WTC11 (cell line): Measurements from ENCODE around the gene FEM1B. TPM values are rescaled to one million over a fixed set of nuclear protein-coding genes. Genes with fewer than 3 reads are reported as not detected.
A peak's percentile ranks its signal among the peaks of the same experiment; 100 is the strongest.

ENCODE experiments used
- ATAC-seq: fragments of 200-7000 bp; cut with Tn5 transposase; 2 replicates; pipeline ENCODE4 v1.10.0; 2021; ENCODE audit warnings: mild to moderate bottlenecking, moderate library complexity
- CTCF ChIA-PET: fragments of 300-600 bp; sonication (Branson Sonifier 250); formaldehyde crosslinking; loops from one replicate; lab custom pipeline; 2021; ENCODE audit warnings: antibody characterized with exemption; lab: Charles Lee
- POLR2A ChIA-PET: fragments of 350-600 bp; sonication (Branson Sonifier 250); formaldehyde crosslinking; loops from one replicate; lab custom pipeline; 2021; ENCODE audit warnings: antibody characterized with exemption; lab: Charles Lee
- DNase-seq: peaks from one replicate; pipeline ENCODE4 v3.0.0; 2021; ENCODE audit warnings: low spot score
- H3K27ac Mint-ChIP-seq: 2 replicates; pipeline ENCODE4 v1.8.0; 2021; ENCODE audit warnings: mixed read lengths
- H3K27me3 Mint-ChIP-seq: 2 replicates; pipeline ENCODE4 v1.8.0; 2021; ENCODE audit warnings: low read depth, mild to moderate bottlenecking, moderate library complexity, mixed read lengths
- H3K36me3 Mint-ChIP-seq: 2 replicates; pipeline ENCODE4 v1.8.0; 2021; ENCODE audit warnings: mixed read lengths
- H3K4me1 Mint-ChIP-seq: 2 replicates; pipeline ENCODE4 v1.8.0; 2022; ENCODE audit warnings: mixed read lengths
- H3K4me3 Mint-ChIP-seq: 2 replicates; pipeline ENCODE4 v1.8.0; 2021; ENCODE audit warnings: mild to moderate bottlenecking, moderate library complexity, mixed read lengths
- H3K9me3 Mint-ChIP-seq: 2 replicates; pipeline ENCODE4 v1.8.0; 2021; ENCODE audit warnings: mixed read lengths
- CREB1 ChIP-seq: sonication (generic); formaldehyde crosslinking; IDR thresholded peaks from 2 replicates; pipeline ENCODE4 v1.8.0; 2023; ENCODE audit warnings: mild to moderate bottlenecking, missing genetic modification reagents
- CREM ChIP-seq: sonication (generic); formaldehyde crosslinking; IDR thresholded peaks from 2 replicates; pipeline ENCODE4 v1.8.1; 2022; ENCODE audit warnings: mild to moderate bottlenecking, missing genetic modification reagents, moderate library complexity
- ETV6 ChIP-seq: sonication (generic); formaldehyde crosslinking; IDR thresholded peaks from 2 replicates; pipeline ENCODE4 v1.8.1; 2022; ENCODE audit warnings: mild to moderate bottlenecking, missing genetic modification reagents
- GTF2I ChIP-seq: fragments of 250-450 bp; sonication (Bioruptor Pico); conservative IDR thresholded peaks from 2 replicates; pipeline ENCODE4 v1.4.0; 2021; ENCODE audit warnings: mild to moderate bottlenecking
- MYBL2 ChIP-seq: sonication (generic); formaldehyde crosslinking; IDR thresholded peaks from 2 replicates; pipeline ENCODE4 v1.8.1; 2023; ENCODE audit warnings: mild to moderate bottlenecking, moderate library complexity, missing genetic modification reagents
- NR1H2 ChIP-seq: sonication (generic); formaldehyde crosslinking; IDR thresholded peaks from 2 replicates; pipeline ENCODE4 v1.9.0; 2021; ENCODE audit warnings: mild to moderate bottlenecking, moderate library complexity, missing genetic modification reagents
- NR3C1 ChIP-seq: sonication (generic); formaldehyde crosslinking; conservative IDR thresholded peaks from 2 replicates; pipeline ENCODE4 v1.8.1; 2023; ENCODE audit warnings: low read depth, mild to moderate bottlenecking, missing genetic modification reagents
- PRRX2 ChIP-seq: fragments of 250-450 bp; sonication (Bioruptor Pico); IDR thresholded peaks from 2 replicates; pipeline ENCODE4 v1.8.0; 2021; ENCODE audit warnings: mild to moderate bottlenecking
- SOX15 ChIP-seq: fragments of 250-450 bp; sonication (Bioruptor Pico); IDR thresholded peaks from 2 replicates; pipeline ENCODE4 v1.9.0; 2021; ENCODE audit warnings: mild to moderate bottlenecking
- ZNF138 ChIP-seq: sonication (generic); formaldehyde crosslinking; conservative IDR thresholded peaks from 2 replicates; pipeline ENCODE4 v1.8.1; 2022; ENCODE audit warnings: mild to moderate bottlenecking, moderate library complexity, missing genetic modification reagents
- ZNF219 ChIP-seq: sonication (generic); formaldehyde crosslinking; IDR thresholded peaks from 2 replicates; pipeline ENCODE4 v1.8.0; 2023; ENCODE audit warnings: missing genetic modification reagents, mild to moderate bottlenecking, borderline replicate concordance
- ZNF232 ChIP-seq: sonication (generic); formaldehyde crosslinking; IDR thresholded peaks from 2 replicates; pipeline ENCODE4 v1.8.0; 2022; ENCODE audit warnings: mild to moderate bottlenecking, missing genetic modification reagents
- ZNF317 ChIP-seq: sonication (generic); formaldehyde crosslinking; IDR thresholded peaks from 2 replicates; pipeline ENCODE4 v1.8.1; 2023; ENCODE audit warnings: low read depth, mild to moderate bottlenecking, moderate library complexity, missing genetic modification reagents, borderline replicate concordance
- ZNF396 ChIP-seq: fragments of 250-450 bp; sonication (Bioruptor Pico); IDR thresholded peaks from 2 replicates; pipeline ENCODE4 v1.8.0; 2021; ENCODE audit warnings: mild to moderate bottlenecking, moderate library complexity, borderline replicate concordance
- ZNF423 ChIP-seq: fragments of 250-450 bp; sonication (Bioruptor Pico); IDR thresholded peaks from 2 replicates; pipeline ENCODE4 v2.1.2; 2022; ENCODE audit warnings: mild to moderate bottlenecking, moderate library complexity
- total RNA-seq: library from RNA; stranded (reverse); gene quantifications from 3 replicates; pipeline ENCODE4 v1.2.3, GENCODE V29; 2021
- TF ChIP-seq, protein P1 (sequence below): sonication (generic); formaldehyde crosslinking; IDR thresholded peaks from 2 replicates; pipeline ENCODE4 v1.8.0; 2023; ENCODE audit warnings: missing genetic modification reagents, mild to moderate bottlenecking, borderline replicate concordance
- TF ChIP-seq, protein P2 (sequence below): sonication (generic); formaldehyde crosslinking; IDR thresholded peaks from 2 replicates; pipeline ENCODE4 v1.8.1; 2022; ENCODE audit warnings: mild to moderate bottlenecking, moderate library complexity, missing genetic modification reagents
- TF ChIP-seq, protein P3 (sequence below): sonication (generic); formaldehyde crosslinking; IDR thresholded peaks from 2 replicates; pipeline ENCODE4 v1.8.1; 2022; ENCODE audit warnings: low read depth, mild to moderate bottlenecking, moderate library complexity, missing genetic modification reagents, borderline replicate concordance
- TF ChIP-seq, protein P4 (sequence below): fragments of 250-450 bp; sonication (Bioruptor Pico); IDR thresholded peaks from 2 replicates; pipeline ENCODE4 v1.9.0; 2021; ENCODE audit warnings: moderate library complexity, mild to moderate bottlenecking, inconsistent platforms, borderline replicate concordance

FEM1B gene
- total RNA-seq, 1 experiment from 2014 or later, result 64.8 TPM

DNA sequence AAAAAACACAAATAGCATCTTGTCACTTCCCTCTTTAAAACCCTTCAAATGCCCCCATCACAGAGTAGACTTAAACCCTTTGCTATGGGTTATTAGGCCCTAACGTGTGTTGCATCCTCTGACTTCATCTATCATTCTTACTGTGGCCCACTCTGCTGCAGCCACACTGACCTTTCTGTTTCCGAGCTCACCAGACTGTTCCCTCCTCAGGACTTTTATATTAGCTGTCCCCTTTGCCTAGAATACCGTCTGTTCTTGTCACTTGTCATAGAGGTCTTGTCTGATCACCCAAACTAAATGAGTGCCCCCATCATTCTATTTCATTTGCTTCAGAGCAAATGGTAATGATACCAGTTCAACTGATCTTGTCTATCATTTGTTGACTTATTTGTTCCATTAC lies 877 bp upstream of the FEM1B start (continued):
- no peak for TF ChIP-seq ZNF423 (CRISPR knock-in tag)
- no peak for TF ChIP-seq ETV6
- no peak for TF ChIP-seq PRRX2
- TF ChIP-seq, protein P1, sequence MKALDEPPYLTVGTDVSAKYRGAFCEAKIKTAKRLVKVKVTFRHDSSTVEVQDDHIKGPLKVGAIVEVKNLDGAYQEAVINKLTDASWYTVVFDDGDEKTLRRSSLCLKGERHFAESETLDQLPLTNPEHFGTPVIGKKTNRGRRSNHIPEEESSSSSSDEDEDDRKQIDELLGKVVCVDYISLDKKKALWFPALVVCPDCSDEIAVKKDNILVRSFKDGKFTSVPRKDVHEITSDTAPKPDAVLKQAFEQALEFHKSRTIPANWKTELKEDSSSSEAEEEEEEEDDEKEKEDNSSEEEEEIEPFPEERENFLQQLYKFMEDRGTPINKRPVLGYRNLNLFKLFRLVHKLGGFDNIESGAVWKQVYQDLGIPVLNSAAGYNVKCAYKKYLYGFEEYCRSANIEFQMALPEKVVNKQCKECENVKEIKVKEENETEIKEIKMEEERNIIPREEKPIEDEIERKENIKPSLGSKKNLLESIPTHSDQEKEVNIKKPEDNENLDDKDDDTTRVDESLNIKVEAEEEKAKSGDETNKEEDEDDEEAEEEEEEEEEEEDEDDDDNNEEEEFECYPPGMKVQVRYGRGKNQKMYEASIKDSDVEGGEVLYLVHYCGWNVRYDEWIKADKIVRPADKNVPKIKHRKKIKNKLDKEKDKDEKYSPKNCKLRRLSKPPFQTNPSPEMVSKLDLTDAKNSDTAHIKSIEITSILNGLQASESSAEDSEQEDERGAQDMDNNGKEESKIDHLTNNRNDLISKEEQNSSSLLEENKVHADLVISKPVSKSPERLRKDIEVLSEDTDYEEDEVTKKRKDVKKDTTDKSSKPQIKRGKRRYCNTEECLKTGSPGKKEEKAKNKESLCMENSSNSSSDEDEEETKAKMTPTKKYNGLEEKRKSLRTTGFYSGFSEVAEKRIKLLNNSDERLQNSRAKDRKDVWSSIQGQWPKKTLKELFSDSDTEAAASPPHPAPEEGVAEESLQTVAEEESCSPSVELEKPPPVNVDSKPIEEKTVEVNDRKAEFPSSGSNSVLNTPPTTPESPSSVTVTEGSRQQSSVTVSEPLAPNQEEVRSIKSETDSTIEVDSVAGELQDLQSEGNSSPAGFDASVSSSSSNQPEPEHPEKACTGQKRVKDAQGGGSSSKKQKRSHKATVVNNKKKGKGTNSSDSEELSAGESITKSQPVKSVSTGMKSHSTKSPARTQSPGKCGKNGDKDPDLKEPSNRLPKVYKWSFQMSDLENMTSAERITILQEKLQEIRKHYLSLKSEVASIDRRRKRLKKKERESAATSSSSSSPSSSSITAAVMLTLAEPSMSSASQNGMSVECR (CRISPR knock-in tag), result no peak
- TF ChIP-seq ZNF396 (CRISPR knock-in tag), result no peak

DNA sequence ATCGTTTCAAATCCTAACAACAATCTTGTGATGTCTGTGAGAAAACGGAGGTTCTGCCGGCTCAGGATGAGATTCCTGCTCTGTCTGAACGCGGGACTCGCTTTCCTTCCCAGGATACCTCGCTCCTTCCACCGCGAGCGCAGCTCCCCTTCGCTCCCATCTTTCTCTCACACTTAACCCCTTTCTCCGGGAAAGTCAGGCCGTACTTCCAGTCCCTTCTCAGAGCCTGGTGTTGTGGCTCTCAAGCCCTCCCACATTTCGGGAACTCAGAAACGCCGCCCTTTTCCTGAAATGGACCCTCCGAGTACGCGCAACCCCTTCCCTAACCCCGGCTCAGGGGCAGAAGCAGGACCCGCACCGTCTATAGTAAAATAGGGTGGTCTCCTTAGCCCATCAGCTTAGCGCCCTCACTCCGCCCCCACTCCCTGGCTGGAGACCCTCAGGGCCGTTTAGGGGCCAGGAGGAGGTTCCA lies 378 bp upstream of the FEM1B start:
- peak; percentile 46 for ATAC-seq
- H3K27ac Mint-ChIP-seq, result peak overlapping the region; percentile 99
- H3K36me3 Mint-ChIP-seq, result no peaks in the 10 kb centered on the region
- H3K4me1 Mint-ChIP-seq, result peaks cover 50% of the 10 kb centered on the region
- H3K9me3 Mint-ChIP-seq, result no peaks in the 10 kb centered on the region
- ChIA-PET CTCF (interaction anchor here (0.9 to 3.9 kb wide), 13 partner anchors 12 to 755 kb away, joined by 3 to 27 read pairs (median 4); no protein-coding TSS in a partner anchor), POLR2A (interaction anchor here (0.6 to 2.5 kb wide), 6 partner anchors 13 to 49 kb away, joined by 3 to 22 read pairs (median 6); no protein-coding TSS in a partner anchor)
- peak; percentile 59 for DNase-seq
- no peaks in the 10 kb centered on the region for H3K27me3 Mint-ChIP-seq
- TF ChIP-seq NR1H2 (CRISPR knock-in tag) (peak; percentile 4; the same call in 1 of the 2 replicates), SOX15 (no peak)
- peak overlapping the region; percentile 98 for H3K4me3 Mint-ChIP-seq

DNA sequence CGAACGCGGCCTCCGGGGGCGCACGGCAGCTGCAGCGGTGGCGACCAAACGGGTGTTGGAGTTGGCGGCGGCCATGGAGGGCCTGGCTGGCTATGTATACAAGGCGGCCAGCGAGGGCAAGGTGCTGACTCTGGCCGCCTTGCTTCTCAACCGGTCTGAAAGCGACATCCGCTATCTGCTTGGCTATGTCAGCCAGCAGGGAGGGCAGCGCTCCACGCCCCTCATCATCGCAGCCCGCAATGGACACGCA lies 725 bp downstream of the FEM1B start:
- ATAC-seq (no peak), DNase-seq (peak; percentile 74)
- POLR2A ChIA-PET, result interaction anchor here (0.9 to 2.5 kb wide), 6 partner anchors 12 to 50 kb away, joined by 3 to 22 read pairs (median 8); no protein-coding TSS in a partner anchor

More for the DNA sequence above, 725 bp downstream of the FEM1B start:
- TF ChIP-seq, protein P2, sequence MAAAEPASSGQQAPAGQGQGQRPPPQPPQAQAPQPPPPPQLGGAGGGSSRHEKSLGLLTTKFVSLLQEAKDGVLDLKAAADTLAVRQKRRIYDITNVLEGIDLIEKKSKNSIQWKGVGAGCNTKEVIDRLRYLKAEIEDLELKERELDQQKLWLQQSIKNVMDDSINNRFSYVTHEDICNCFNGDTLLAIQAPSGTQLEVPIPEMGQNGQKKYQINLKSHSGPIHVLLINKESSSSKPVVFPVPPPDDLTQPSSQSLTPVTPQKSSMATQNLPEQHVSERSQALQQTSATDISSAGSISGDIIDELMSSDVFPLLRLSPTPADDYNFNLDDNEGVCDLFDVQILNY (CRISPR knock-in tag), result no peak
- no peak for TF ChIP-seq ZNF317 (CRISPR knock-in tag)
- no peak for TF ChIP-seq ZNF423 (CRISPR knock-in tag)
- TF ChIP-seq ZNF232 (CRISPR knock-in tag), result no peak
- no peak for TF ChIP-seq MYBL2 (CRISPR knock-in tag)
- TF ChIP-seq, protein P3, sequence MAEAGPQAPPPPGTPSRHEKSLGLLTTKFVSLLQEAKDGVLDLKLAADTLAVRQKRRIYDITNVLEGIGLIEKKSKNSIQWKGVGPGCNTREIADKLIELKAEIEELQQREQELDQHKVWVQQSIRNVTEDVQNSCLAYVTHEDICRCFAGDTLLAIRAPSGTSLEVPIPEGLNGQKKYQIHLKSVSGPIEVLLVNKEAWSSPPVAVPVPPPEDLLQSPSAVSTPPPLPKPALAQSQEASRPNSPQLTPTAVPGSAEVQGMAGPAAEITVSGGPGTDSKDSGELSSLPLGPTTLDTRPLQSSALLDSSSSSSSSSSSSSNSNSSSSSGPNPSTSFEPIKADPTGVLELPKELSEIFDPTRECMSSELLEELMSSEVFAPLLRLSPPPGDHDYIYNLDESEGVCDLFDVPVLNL (CRISPR knock-in tag), result no peak
- no peak for TF ChIP-seq NR3C1 (CRISPR knock-in tag)
- TF ChIP-seq ZNF219 (CRISPR knock-in tag), result no peak
- TF ChIP-seq, protein P4, sequence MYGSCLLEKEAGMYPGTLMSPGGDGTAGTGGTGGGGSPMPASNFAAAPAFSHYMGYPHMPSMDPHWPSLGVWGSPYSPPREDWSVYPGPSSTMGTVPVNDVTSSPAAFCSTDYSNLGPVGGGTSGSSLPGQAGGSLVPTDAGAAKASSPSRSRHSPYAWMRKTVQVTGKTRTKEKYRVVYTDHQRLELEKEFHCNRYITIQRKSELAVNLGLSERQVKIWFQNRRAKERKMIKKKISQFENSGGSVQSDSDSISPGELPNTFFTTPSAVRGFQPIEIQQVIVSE (CRISPR knock-in tag), result no peak
- TF ChIP-seq CREM, result no peak
- no peak for TF ChIP-seq GTF2I (CRISPR knock-in tag)
- TF ChIP-seq ZNF138, result no peak
- TF ChIP-seq PRRX2, result no peak
- TF ChIP-seq CREB1 (CRISPR knock-in tag), result no peak
- CTCF ChIA-PET, result interaction anchor here (0.9 to 3.9 kb wide), 9 partner anchors 21 to 753 kb away, joined by 3 to 27 read pairs (median 5); no protein-coding TSS in a partner anchor
- Mint-ChIP-seq H3K27me3 (no peaks in the 10 kb centered on the region), H3K4me3 (peak overlapping the region; percentile 98), H3K9me3 (no peaks in the 10 kb centered on the region), H3K4me1 (peaks cover 50% of the 10 kb centered on the region), H3K36me3 (no peaks in the 10 kb centered on the region; the same call in 1 of the 2 replicates), H3K27ac (peak overlapping the region; percentile 93)
